HG03196 (cell line): Measurements from ENCODE around the gene CD7.
"Not testable (repeated sequence)": the region's sequence is repeated elsewhere in the genome, so short reads cannot be mapped to it uniquely, and the experiment has no call there.

Experiments
- ATAC-seq: cut with Tn5 transposase; IDR thresholded peaks from one replicate; pipeline ENCODE4 v1.9.1; 2021; ENCODE audit not compliant: unreplicated experiment

CD7 gene

DNA sequence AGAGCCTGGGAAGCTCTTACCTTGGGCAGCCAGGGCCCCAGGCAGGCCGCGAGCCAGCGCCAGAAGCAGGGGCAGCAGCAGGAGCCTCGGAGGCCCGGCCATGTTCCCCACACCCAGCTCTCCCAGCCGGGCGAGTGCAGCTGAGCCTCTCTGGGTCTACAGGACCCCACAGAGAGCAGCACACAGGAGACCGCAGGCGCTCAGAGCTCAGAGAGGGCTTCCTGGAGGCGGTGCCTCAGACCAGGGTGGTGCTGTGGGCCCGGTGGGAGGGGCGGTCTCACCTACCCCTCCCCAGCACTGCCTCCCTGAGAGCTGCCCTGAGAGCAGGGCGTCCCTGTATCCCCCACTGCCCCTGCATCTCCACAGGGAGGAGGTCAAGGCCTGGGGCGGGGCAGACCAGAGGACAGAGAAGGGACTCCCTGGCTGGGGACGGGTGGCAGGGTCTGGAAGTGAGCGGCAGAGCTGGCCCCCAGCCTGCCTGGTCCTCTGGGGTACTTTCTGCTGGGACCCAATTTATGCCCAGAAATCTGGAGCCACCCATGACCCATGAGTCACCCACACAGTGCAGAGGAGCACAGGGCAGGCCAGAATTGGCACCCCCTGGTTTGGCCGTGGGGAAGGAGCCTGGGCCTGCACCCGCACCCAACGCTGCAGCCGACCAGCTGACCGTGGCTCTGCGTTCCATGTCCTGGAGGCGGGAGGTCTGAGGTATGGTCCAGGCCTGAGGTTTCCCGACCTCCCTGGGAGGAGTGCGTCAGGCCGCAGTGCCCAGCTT lies at the start of gene CD7:
CD7 (minus strand) TSS at position 215 of the 775 bp plus-strand sequence; CDS start at position 102, 113 bp downstream.
- no peak for ATAC-seq

DNA sequence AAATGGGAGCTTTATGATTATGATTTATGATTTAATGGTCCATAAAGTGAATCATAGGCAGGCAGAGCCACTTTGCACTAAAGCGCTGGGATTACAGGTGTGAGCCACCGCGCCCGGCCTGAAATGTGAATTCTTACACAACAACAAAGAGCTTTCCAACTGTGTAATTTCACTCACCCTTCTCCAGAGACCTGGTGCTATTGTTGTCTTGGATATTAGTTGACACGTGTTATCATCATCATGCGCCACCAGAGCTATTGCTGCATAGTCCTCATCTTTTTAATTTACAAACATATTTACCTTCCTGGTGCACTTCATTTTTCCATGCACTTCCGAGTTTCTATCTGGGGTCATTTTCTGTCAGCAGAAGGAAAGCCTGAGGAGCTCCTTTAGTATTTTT lies 49.3 kb upstream of the CD7 start:
- ATAC-seq = no peak

DNA sequence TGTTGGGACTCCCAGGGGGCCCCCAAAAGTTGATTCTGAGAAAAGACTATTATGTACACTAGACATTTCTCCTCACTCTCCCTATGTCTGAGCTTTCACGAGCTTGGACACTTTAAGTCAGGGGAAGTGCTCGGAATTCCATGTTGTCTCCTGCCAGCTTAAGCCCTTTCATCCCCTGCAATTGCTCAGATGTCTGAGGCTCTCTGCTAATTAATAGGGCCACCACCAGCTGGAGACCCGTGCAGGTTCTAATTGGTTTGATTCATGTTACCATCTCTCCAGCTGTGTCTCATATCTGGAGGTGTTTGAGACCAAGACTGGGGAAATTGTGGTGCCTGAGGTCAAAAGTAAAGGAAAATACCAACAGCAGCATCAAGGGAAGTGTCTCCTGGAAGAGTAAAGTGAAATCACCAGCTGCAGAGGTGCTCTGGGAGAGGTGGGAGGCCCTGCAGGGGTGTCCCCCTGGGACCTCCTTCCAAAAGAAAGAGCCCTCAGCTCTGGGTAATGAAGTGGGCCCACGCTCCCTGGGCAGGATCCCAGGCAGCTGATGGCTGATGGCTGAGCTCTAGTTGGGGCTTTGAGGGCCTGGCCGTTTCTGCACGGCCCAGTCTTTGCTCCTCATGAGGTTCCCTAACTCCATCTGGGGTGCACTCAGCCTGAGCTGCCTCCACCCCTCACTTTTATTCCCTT lies 48.3 kb upstream of the CD7 start:
- ATAC-seq = no peak

DNA sequence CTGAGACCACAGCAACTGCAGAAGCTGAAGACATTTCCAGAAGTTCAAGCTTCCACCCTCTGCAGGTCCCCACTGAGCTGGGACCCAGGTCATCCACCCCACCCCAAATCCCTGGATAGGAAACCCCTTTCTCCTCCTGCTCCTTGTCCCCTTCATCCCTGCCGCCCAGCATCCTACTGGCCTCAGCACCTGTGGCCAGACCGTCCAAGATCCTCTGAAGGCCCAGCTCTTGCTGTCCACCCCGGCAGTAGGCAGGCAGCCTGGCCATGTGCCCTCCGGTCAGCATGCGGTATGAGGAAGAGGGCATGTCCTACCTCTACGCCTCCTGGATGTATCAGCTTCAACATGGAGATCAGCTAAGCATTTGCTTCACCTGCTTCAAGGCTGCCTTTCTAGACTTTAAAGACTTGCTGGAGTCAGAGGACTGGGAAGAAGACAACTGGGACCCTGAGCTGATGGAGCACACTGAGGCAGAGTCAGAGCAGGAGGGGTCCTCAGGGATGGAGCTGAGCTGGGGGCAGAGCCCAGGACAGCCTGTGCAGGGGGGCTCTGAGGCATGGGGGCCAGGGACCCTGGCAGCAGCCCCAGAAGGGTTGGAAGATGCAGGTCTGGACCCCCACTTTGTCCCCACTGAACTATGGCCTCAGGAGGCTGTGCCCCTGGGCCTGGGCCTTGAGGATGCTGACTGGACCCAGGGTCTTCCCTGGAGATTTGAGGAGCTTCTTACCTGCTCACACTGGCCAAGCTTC lies 44.7 kb upstream of the CD7 start:
- no peak for ATAC-seq

DNA sequence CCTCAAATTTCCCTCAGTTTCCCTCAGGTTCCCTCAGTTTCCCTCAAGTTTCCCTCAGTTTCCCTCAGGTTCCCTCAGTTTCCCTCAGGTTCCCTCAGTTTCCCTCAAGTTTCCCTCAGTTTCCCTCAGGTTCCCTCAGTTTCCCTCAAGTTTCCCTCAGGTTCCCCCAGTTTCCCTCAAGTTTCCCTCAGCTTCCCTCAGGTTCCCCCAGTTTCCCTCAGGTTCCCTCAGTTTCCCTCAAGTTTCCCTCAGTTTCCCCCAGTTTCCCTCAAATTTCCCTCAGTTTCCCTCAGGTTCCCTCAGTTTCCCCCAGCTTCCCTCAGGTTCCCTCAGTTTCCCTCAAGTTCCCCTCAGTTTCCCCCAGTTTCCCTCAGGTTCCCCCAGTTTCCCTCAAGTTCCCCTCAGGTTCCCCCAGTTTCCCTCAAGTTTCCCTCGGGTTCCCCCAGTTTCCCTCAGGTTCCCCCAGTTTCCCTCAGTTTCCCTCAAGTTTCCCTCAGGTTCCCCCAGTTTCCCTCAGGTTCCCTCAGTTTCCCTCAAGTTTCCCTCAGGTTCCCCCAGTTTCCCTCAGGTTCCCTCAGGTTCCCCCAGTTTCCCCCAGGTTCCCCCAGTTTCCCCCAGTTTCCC lies 42.2 kb upstream of the CD7 start:
- ATAC-seq = not testable (repeated sequence)

DNA sequence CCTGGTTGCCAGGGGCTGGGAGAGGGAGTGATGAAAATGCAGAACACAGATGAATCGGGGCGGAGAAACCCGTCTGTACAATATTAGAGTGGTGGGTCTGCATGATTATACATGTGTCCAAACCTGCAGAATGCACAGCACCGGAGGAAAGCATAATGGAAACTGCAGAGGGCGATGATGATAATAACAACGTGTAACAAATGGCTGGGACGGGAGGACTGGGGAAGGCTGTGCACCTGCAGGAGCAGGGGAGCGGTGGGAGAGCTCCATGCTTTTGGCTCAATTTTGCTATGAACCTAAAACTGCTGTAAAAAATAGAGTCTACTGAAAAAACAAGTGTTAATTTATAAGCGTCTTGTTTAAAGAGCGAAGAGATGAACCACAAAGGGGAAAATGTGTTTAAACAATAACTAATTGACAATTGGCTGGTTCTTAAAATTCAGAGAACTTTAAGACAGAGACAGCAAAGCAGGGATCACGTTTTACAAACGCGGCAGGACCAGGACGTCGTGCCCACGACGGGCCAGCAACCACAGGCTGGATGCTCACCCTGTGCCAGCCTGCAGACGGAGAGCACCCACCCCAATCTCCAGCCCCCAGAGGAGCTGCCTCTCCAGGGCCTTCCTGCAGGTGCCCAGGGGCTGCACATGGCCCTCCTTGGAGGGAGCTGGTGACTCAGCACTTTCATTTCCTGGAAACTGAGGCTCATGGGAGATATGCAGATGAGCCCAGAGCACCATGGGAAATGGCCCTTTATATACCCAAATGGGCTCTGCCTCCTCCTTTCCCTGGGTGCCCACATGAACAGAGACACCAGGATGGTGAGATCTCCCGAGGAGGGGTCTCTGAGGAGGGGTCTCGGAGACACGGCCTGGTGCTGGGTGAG lies 41.3 kb upstream of the CD7 start, which contains the start of gene TEX19:
TEX19 (plus strand) TSS at position 783 of the 886 bp plus-strand sequence. CDS start 2,904 bp downstream, outside the sequence.
- ATAC-seq = no peak

DNA sequence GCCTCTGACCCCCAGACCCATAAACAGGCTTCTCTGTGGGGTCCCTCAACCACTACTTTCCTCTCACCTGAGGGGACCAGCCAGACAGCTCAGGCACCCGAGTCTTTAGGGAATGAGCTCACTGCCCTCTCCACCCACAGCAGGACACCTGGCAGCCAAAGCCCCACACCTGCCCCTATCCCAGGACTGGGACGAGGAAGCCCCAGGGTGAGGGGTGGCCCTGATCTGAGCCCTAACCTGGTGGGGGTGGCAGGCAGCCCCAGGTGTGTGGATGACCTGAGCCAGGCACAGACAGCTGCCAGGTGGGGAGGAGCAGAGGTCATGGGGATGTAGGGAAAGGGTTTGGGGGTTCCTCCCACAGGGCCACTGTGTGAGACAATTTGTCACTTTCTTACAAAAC lies 40.0 kb upstream of the CD7 start:
- ATAC-seq = no peak

DNA sequence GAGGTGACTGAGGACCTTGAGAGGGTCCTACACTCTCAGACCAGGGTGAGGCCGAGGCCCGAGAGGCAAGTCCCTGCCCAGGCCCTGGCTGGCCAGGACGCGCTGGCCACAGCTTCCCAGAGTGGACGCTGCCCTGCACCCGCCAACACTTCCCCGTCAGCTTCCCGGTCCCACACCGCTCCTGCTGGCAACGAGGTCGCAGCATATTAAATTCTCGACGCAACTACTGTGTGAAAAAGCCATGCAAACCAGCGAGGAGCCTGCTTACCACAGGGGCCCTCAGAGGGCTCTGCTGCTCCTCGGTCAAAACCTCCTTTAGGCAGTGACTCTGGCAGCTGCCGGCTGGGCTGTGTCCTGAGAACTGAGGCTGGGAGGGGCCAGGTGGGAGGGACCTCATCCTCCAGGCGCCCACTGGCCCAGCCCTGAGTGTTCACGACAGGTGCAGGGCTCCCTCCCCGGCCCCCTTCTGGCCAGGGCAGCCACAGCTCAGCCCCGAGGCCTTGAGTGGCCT lies 39.5 kb upstream of the CD7 start:
- no peak for ATAC-seq

DNA sequence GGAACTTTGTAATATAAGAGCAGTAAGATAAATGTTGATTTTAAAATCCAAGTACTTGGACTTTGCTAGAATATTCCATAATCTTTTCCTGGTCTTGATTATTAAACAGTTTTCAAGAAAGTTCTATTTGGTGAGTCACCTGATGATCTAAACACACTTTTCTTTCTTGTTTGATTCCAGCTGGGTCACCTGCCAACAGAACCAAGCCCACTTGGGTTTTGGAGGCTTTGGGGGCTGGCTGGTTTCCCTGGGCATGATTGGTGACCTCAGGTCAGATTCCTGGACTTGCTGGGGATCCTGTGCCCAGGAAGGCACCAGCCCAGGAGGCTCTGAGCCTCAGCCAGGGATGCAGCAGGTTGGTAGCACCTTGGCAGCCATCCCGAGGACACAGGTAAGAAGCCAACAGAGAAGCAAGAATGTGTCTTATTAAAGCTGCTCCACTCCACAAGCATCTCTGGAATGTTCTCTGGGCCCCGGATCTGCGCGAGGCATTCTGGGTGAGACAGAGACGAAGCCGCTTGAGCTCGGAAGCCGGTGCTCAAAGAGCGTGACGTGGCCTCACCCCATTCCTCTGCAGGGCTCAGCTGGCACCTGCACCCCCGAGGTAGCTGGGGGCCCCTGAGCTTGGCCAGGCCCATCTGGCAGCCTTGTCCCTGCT lies 38.5 kb upstream of the CD7 start:
- ATAC-seq = no peak

DNA sequence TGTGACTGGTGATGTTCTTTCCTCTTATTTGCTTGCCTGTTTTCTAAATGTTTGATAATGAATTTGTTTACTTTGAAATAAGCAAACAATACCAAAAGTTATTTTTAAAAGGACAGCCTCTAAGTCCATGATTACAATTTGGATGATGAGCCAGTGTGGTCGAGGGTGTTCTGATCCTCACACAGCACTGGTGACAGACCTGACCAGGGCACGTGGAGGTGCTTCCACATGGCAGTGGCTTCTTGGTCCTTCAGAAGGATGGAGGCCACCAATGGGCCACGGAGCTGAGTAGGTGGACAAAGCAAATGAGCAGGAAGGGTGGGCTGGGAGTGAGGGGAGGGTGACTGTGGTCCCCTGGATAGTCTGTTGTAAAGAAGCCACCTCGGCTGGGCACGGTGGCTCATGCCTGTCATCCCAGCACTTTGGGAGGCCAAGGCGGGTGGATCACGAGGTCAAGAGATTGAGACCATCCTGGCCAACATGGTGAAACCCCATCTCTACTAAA lies 37.4 kb upstream of the CD7 start:
- ATAC-seq = no peak

DNA sequence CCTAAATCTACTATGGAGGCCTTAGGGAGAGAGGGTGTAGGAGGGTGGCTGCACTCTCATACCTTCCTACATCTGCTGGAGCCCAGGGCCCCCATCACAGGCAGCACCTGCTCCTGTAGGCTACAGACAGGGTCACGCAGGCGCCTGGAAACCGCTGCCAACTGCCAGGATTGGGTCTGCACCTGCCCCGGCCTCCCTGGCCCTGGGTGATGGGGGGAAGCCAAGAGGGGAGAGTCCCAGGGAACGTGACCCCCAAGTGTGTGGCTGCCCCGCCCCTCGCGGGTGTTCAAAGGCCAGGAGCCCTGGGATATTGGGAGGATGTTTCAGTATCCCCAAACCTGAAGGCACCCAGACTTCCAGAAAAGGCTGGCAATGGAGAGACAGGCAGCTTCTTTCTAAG lies 36.1 kb upstream of the CD7 start:
- ATAC-seq = no peak

DNA sequence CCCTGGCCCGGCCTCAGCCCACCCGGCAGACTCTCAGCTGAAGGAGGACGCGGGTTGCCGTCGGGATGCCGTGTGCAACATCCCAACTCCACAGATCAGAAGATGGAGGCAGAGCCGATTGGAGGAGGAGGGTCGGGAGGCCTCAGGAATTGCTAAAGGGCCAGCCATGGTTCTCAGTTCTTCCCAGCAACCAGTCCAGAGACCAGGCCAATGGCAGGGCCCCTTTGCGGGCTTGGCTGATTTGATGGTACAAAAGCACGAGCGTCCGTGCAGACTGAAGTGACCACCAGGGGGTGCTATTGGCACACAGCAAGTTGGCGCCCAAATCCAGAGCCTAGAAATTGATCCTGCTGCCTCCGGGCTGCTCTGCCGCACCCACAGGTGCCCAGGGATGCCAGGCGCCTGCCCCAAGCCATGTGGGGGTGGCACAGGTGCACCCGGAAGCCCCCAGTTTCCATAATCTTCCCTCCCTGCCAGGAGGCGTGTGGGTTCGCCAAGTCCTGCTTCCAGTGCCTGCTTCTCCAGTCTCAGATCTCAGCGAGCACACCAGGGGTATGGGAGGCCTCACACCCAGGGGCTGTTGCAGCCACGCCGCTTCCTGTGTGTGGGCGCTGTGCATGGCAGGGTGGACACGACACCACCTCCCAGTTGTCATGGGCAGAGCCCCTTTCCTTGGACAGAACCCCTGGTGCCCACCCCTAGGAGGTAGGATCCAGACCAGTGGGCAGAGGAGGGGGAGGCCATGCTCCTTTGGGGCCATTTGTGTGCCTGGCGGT lies 34.5 kb upstream of the CD7 start:
- peak; percentile 55 for ATAC-seq

DNA sequence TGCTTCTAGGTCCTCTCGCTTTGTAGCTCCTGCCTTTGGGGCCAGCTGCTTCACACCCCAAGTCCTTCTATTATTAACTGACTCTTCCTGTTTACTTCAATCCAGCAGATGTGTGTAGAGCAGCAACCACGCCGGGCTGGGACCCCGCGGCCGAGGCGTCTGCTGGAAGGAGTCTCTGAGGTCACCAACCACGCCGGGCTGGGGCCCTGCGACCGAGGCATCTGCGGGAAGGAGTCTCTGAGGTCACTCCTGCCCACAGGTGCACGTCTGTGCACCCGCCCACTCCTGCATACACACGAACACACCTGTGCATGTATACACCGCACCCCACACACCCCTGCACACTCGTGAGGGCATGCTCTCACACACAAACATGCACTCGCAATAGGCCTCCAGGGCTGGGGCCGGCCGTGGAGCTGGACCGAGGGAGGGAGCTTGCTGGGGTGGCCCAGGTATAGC lies 33.9 kb upstream of the CD7 start:
- peak; percentile 58 for ATAC-seq

DNA sequence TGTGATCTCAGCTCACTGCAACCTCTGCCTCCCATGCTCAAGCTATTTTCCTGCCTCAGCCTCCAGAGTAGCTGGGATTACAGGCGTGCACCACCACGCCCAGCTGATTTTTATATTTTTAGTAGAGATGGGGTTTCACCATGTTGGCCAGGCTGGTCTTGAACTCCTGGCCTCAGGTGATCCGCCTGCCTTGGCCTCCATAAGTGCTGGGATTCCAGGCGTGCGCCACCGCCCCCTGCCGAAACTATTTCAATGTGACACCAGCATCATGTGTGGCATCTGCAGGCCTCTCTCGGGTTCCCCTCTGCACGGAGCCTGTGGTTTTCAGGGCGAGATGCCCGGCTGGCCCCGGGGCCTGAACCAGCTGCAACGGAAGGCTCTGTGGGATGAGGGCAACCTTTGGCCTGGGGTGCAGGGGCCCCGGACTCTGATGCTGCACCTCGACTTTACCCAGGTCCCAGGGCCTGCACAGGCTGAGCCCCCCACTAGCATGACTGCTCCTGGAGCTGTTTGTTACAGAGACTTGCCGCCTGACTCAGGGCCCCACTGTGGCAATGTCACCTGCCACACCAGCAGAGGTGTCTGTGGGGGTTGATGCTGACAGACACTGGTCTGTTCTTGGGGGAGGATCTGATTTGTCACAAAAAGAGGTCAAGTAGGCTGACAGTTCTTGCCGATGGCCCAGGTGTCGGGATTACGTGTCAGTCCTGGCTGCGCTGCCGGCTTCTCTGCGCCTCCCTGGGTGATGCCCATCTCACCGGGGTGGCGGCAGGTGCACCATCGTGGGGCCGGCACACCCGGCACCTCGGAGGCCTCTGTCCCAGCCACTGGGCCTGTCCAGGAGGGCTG lies 33.0 kb upstream of the CD7 start:
- no peak for ATAC-seq

DNA sequence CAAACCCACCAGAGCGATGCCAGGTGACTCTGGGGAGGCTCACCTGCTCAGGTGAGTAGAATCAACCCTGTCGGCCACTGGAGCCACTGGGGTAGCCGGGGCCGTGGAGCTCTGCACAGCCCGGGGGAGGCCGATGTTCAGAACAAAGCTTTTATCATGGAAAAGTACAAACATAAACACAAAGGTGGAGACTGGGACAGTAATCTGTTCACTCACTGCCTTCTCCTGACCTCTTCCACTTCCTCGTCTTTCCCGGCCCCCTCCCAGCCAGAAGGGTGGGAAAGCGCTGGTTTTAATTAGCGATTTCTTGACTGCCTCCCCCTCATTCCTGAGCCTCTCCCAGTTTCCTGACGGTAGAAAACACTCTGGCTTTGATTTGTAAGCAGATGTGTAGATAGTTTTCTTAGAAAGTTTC lies 31.9 kb upstream of the CD7 start:
- no peak for ATAC-seq

DNA sequence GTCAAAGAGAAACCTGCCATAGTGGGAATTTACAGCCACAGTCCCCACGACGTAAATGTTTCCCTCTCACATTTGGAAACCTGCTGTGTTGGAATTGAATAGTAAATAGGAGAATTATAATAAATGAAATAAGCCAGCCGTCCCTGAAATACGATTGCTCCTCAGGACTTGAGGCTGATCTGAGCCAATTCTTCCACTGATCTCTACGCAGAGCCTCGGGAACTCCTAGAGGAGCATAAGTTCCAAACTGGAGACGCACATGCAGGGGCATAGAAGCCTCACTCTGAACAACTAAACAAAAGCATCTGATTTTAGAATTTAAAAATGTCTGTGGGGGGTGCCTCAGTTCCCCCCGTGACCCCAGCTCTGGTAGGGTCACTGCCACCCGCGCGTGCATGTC lies 31.5 kb upstream of the CD7 start:
- no peak for ATAC-seq

DNA sequence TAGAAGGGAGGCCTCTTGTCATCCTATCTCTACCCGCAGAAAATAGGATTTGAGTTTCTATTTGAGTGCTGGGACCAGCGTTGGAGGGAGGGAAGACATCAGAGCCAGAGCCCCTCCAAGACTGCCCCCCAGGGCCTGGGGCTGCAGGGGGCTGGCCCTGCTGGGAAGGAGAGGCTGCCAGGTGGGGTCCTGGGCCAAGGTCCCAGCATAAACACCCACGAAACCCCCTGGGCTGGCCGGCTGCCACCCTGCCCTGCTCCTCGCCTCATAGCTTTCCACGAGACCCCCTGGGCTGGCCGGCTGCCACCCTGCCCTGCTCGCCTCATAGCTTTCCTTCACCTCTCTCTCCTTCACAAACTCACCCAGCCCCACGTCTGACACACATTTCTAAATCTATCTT lies 31.0 kb upstream of the CD7 start:
- no peak for ATAC-seq

DNA sequence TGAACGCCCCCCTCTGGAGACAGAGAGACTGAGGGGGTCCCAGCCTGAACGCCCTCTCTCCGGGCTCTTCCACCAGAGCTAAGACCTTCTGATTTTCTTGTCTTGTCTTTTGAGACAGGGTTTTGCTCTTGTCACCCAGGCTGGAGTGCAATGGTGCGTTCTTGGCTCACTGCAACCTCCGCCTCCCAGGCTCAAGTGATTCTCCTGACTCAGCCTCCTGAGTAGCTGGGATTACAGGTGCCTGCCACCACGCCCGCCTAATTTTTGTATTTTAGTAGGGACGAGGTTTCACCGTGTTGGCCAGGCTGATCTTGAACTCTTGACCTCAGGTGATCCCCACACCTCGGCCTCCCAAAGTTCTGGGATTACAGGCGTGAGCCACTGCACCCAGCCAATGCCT lies 30.6 kb upstream of the CD7 start:
- ATAC-seq = not testable (repeated sequence)
